ENCODE data around the gene CCDC57.

CCDC57 gene

GRCh38 chr17:82056729-82057621 is 155.7 kb downstream of the CCDC57 start:
- FAIRE-seq = no peak

DNA sequence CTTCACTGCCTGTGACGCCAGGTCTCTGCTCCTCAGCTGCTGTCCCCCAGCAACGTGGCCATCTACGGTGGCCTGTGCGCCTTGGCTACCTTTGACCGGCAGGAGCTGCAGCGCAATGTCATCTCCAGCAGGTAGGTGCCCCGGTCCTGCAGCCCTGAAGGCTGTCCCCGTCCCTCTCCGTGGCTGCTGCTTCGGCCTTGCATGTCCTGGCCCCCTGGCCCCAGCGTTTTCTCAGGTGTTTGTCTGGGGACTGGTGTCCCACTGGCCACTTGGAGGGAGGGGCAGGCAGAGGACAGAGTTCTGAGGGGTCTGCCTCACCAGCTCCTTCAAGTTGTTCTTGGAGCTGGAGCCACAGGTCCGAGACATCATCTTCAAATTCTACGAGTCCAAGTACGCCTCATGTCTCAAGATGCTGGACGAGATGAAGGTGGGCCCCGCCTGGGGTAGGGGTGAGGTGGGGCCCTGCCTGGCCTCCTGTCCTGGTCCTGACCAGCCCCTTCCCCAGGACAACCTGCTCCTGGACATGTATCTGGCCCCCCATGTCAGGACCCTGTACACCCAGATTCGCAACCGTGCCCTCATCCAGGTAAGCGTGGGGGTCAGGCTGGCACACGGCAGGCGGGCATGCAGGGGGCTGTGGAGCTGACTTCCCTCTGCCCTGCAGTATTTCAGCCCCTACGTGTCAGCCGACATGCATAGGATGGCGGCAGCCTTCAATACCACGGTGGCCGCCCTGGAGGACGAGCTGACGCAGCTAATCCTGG is 156.5 kb downstream of the CCDC57 start:
- FAIRE-seq = no peak

DNA sequence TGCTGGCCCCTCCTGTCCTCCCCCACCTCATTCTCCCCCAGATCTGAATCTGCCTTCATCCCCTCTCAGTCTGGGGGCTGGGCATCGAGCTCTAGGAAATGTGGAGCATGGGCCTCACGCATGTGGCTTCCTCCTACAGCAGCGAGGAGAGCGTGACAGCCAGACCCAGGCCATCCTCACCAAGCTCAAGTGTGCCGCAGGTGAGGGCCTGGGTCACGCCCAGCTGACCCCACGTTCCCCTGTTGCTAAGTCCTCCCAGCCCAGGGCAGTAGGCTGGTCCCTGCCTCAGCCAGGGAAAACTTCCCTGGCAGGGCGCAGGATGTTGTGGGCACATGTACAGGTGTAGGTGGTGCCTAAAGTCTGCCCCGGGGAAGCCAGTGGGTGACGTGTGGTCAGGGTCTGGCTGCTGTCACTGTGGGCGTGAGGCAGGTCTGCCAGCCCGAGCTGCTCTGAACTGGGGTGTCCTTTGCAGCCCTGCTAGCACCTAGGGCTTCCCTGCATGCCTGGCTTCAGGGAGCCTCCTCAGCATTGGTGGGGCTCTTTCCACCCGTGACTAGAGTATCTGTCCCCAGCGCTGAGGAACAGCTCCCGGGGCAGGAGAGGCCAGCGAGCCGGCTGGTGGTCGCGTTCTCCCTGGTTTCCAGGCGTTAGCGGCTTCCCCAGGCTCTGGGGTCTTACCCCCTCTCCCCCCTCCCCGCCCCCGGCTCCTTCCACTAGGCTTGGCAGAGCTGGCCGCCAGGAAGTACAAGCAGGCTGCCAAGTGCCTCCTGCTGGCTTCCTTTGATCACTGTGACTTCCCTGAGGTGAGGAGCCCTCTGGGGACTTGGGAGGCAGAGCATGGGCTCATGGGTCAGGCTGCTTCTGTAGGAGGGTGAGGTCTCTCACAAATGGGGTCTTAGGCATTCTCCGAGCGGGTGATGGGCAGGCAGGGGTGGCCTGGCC is 157.3 kb downstream of the CCDC57 start:
- FAIRE-seq = no peak

- FAIRE-seq = no peak
These were observed 158.2 kb downstream of the CCDC57 start for GRCh38 chr17:82054351-82055022.

DNA sequence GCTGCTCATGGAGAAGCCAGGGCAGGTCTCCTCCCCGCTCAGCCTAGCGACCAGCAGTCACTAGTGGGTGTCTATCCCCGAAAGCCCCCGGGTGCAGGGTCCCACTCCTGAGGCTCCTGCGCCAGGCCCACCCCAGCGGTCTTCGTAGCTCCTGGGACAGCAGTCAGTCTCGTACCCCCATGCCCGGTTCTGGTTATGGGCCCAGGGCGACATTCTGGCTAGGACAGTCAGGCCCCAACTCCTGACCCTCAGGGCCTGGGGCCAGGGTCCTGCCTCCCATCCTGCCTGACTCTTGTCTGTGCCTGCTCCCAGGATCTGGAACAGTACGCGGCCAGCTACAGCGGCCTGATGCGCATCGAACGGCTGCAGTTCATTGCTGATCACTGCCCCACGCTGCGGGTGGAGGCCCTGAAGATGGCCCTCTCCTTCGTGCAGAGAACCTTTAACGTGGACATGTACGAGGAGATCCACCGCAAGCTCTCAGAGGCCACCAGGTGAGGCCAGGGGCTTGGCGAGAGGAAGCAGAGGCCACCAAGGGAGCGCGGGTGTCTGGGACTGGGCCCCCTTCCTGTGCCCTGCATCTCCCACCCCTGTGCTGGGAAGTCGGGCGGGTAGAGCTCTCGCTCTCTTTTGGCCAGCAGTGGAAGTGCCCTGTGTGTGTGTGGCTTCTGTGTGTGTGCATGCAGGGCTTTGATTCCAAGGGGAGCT is 158.9 kb downstream of the CCDC57 start:
- FAIRE-seq = no peak

- no peak for FAIRE-seq
These were observed 159.5 kb downstream of the CCDC57 start for GRCh38 chr17:82053130-82053529.

- no peak for FAIRE-seq
These were observed 160.0 kb downstream of the CCDC57 start for GRCh38 chr17:82052638-82053059.

- no peak for FAIRE-seq
These were observed 160.6 kb downstream of the CCDC57 start, which contains the start of the genes GPS1 and RFNG for GRCh38 chr17:82051776-82052637. TSS of gene GPS1 (plus strand) at chr17:82051898. CDS start at chr17:82051932, 34 bp downstream. TSS of gene RFNG (minus strand) at chr17:82051811. CDS start at chr17:82051766, 45 bp downstream.

Measured in G401.6 (cell line).